Keratinocyte (primary cell): ENCODE data around the gene PIK3C3. TPM values are rescaled to one million over a fixed set of nuclear protein-coding genes. Genes with fewer than 3 reads are reported as not detected.

Source experiments
- DNase-seq: peaks from one replicate; pipeline ENCODE4 v3.0.0-alpha.2; 2011; ENCODE audit warnings: low read depth, missing footprints, low spot score
- FAIRE-seq: peaks from 2 replicates; lab custom pipeline; 2011; peaks lifted over from hg19 to GRCh38; lab: Jason Lieb, UNC
- H2AFZ ChIP-seq: 2 replicates; pipeline ENCODE4 v1.6.0; 2012; ENCODE audit warnings: low read length, control low read depth, inconsistent platforms; ENCODE audit not compliant: control insufficient read depth
- H3K27ac ChIP-seq: 2 replicates; pipeline ENCODE4 v1.5.1; 2011; ENCODE audit warnings: low read length; ENCODE audit not compliant: control insufficient read depth, insufficient read depth
- H3K27me3 ChIP-seq: 3 replicates; pipeline ENCODE4 v1.6.0; 2011; ENCODE audit warnings: low read length; ENCODE audit not compliant: control insufficient read depth, insufficient read depth; ENCODE audit errors: extremely low read depth
- H3K36me3 ChIP-seq, 2 experiments: 2 replicates in 1 of 2; 3 replicates in 1 of 2; pipeline ENCODE4 v1.5.1; 2011; ENCODE audit warnings: low read length in 2 of 2, mild to moderate bottlenecking in 1 of 2; ENCODE audit not compliant: control insufficient read depth in 2 of 2, insufficient read depth in 2 of 2; ENCODE audit errors: extremely low read depth in 1 of 2
- H3K4me1 ChIP-seq: 3 replicates; pipeline ENCODE4 v1.5.1; 2011; ENCODE audit warnings: low read length; ENCODE audit not compliant: control insufficient read depth, insufficient read depth; ENCODE audit errors: extremely low read depth
- H3K4me2 ChIP-seq: 3 replicates; pipeline ENCODE4 v1.6.0; 2011; ENCODE audit warnings: low read depth, low read length; ENCODE audit not compliant: control insufficient read depth, insufficient read depth; ENCODE audit errors: extremely low read depth
- H3K4me3 ChIP-seq, 3 experiments: fragments of 200-600 bp in 1 of 3; sonication (generic) in 1 of 3; 2 replicates in 2 of 3; 3 replicates in 1 of 3; pipeline ENCODE4 v1.5.1; 2011 to 2016; ENCODE audit warnings: low read length in 3 of 3, mild to moderate bottlenecking in 3 of 3, control low read depth in 2 of 3, inconsistent platforms in 1 of 3, low read depth in 1 of 3, mixed read lengths in 1 of 3, mixed run types in 1 of 3, moderate library complexity in 1 of 3; ENCODE audit not compliant: control insufficient read depth in 2 of 3, insufficient read depth in 2 of 3; ENCODE audit errors: extremely low read depth in 1 of 3
- H3K79me2 ChIP-seq: 2 replicates; pipeline ENCODE4 v1.6.0; 2012; ENCODE audit warnings: low read length; ENCODE audit not compliant: control insufficient read depth, insufficient read depth
- H3K9ac ChIP-seq: 3 replicates; pipeline ENCODE4 v1.6.0; 2011; ENCODE audit warnings: low read length; ENCODE audit not compliant: control insufficient read depth, insufficient read depth; ENCODE audit errors: extremely low read depth
- H3K9me1 ChIP-seq: 3 replicates; pipeline ENCODE4 v1.6.0; 2011; ENCODE audit warnings: low read length; ENCODE audit not compliant: control insufficient read depth, insufficient read depth; ENCODE audit errors: extremely low read depth
- H3K9me3 ChIP-seq: 2 replicates; pipeline ENCODE4 v1.5.1; 2012; ENCODE audit warnings: low read depth, low read length; ENCODE audit not compliant: control insufficient read depth
- H4K20me1 ChIP-seq: 3 replicates; pipeline ENCODE4 v1.6.0; 2011; ENCODE audit warnings: low read length; ENCODE audit not compliant: control insufficient read depth, insufficient read depth; ENCODE audit errors: extremely low read depth
- CTCF ChIP-seq, 3 experiments: IDR thresholded peaks in 1 of 3; conservative IDR thresholded peaks in 1 of 3; optimal IDR thresholded peaks in 1 of 3; 2 replicates in 2 of 3; 3 replicates in 1 of 3; pipeline versions ENCODE3 to v1.5.1; 2011; ENCODE audit warnings: low read length in 3 of 3, mild to moderate bottlenecking in 3 of 3, moderate library complexity in 2 of 3, control low read depth in 1 of 3, inconsistent platforms in 1 of 3; ENCODE audit not compliant: insufficient read depth in 2 of 3; ENCODE audit errors: extremely low read depth in 1 of 3
- EZH2 ChIP-seq: IDR thresholded peaks from one replicate; pipeline ENCODE4 v1.6.1; 2012; ENCODE audit warnings: inconsistent platforms, mild to moderate bottlenecking, low read length, moderate library complexity
- dilution Hi-C: fragments of 300-500 bp; cut with MboI; formaldehyde crosslinking; loops from one replicate; pipeline ENCODE4 v1.7.0; 2020; ENCODE audit warnings: low sequenced_read_pairs; ENCODE audit not compliant: extremely low pct_ligation_motif_present
- polyA plus RNA-seq, 5 experiments: library from polyadenylated mRNA; depleted of rRNA in 3 of 5; stranded (reverse) in 3 of 5; stranded (forward) in 1 of 5; unstranded in 1 of 5; fragments of >200 nt; gene quantifications; 1 replicate in 1 of 5; 2 replicates in 3 of 5; 3 replicates in 1 of 5; pipeline versions ENCODE4 v1.2.1 to v1.2.3, GENCODE V29; 2011 to 2012; ENCODE audit warnings: missing spikeins in 2 of 5, low read depth in 1 of 5, low replicate concordance in 1 of 5

PIK3C3 gene
- polyA plus RNA-seq, 1 donor (not counting 4 experiments of a cell fraction or from before 2014, with no cell fraction given) = 65.0 TPM

GRCh38 chr18:42041793-42042192 is 86.8 kb downstream of the PIK3C3 start:
- H3K4me1 ChIP-seq = no peaks in the 10 kb centered on the region
- H3K4me3 ChIP-seq = no peak overlapping the region
- no peak overlapping the region for H2AFZ ChIP-seq
- H3K27ac ChIP-seq = no peak overlapping the region
- no peak overlapping the region for H3K4me2 ChIP-seq
- H4K20me1 ChIP-seq = no peaks in the 10 kb centered on the region
- no peaks in the 10 kb centered on the region for H3K27me3 ChIP-seq
- dilution Hi-C loops = no loop called here
- no peak overlapping the region for H3K9ac ChIP-seq
- H3K79me2 ChIP-seq = no peaks in the 10 kb centered on the region
- H3K36me3 ChIP-seq = peaks cover 8 to 10% of the 10 kb centered on the region in 2 experiments
- TF ChIP-seq CTCF (optimal IDR thresholded peaks at IDR 0.05 in 1 of 3, IDR thresholded peaks at IDR 0.05 in 1 of 3, conservative IDR thresholded peaks at IDR 0.05 in 1 of 3; ENCODE audit: extremely low read depth in 1 of 3, insufficient read depth in 2 of 3, low read length in 3 of 3) (no peak), EZH2 (no peak)
- FAIRE-seq (no peak), DNase-seq (no peak)
- no peaks in the 10 kb centered on the region for H3K9me1 ChIP-seq
- H3K9me3 ChIP-seq = no peaks in the 10 kb centered on the region

- DNase-seq = no peak
- Histone ChIP-seq H3K79me2 (no peaks in the 10 kb centered on the region), H3K9me3 (no peaks in the 10 kb centered on the region), H3K9me1 (no peaks in the 10 kb centered on the region), H4K20me1 (no peaks in the 10 kb centered on the region), H3K4me2 (no peak overlapping the region), H3K27me3 (no peaks in the 10 kb centered on the region), H3K36me3 (peaks cover 6 to 8% of the 10 kb centered on the region in 2 experiments), H3K4me1 (peaks cover 15% of the 10 kb centered on the region), H2AFZ (no peak overlapping the region), H3K4me3 (no peak overlapping the region), H3K9ac (no peak overlapping the region), H3K27ac (no peak overlapping the region)
- no peak for FAIRE-seq
- no peak for TF ChIP-seq CTCF (optimal IDR thresholded peaks at IDR 0.05 in 1 of 3, IDR thresholded peaks at IDR 0.05 in 1 of 3, conservative IDR thresholded peaks at IDR 0.05 in 1 of 3; ENCODE audit: extremely low read depth in 1 of 3, insufficient read depth in 2 of 3, low read length in 3 of 3)
- no peak for TF ChIP-seq EZH2
- dilution Hi-C loops = no loop called here
Observed at GRCh38 chr18:42045346-42045745, 90.3 kb downstream of the PIK3C3 start.
